Neural cell (in vitro differentiated cells): ENCODE measurements around the gene DNER. TPM values are rescaled to one million over a fixed set of nuclear protein-coding genes. Genes with fewer than 3 reads are reported as not detected.

Source experiments
- H2AFZ ChIP-seq: fragments of 200-600, 300-800 bp; sonication (generic), shearing (Covaris generic); 2 replicates; pipeline ENCODE4 v1.6.0; 2014; ENCODE audit warnings: low read depth, mild to moderate bottlenecking, antibody characterized with exemption, low read length, moderate library complexity
- H3F3A ChIP-seq: fragments of 200-600 bp; shearing (Covaris generic); 2 replicates; pipeline ENCODE4 v1.6.1; 2016; ENCODE audit warnings: mild to moderate bottlenecking, moderate library complexity, mixed read lengths, antibody characterized with exemption, low read length; ENCODE audit not compliant: insufficient read depth, poor library complexity, severe bottlenecking
- H3K27ac ChIP-seq: fragments of 200-600, 300-800 bp; sonication (generic), shearing (Covaris generic); 2 replicates; pipeline ENCODE4 v1.5.1; 2014; ENCODE audit warnings: mild to moderate bottlenecking, low read length, moderate library complexity
- H3K27me3 ChIP-seq: fragments of 300-800, 200-600 bp; sonication (generic), shearing (Covaris generic); 2 replicates; pipeline ENCODE4 v1.6.0; 2014; ENCODE audit warnings: mild to moderate bottlenecking, low read depth, low read length, moderate library complexity; ENCODE audit not compliant: insufficient read depth
- H3K36me3 ChIP-seq: fragments of 300-800, 200-600 bp; sonication (generic), shearing (Covaris generic); 2 replicates; pipeline ENCODE4 v1.5.1; 2014; ENCODE audit warnings: mild to moderate bottlenecking, antibody characterized with exemption, low read length, moderate library complexity; ENCODE audit not compliant: insufficient read depth
- H3K4me2 ChIP-seq: fragments of 300-800, 200-600 bp; sonication (generic), shearing (Covaris generic); 2 replicates; pipeline ENCODE4 v1.6.0; 2014; ENCODE audit warnings: mild to moderate bottlenecking, low read length
- H3K4me3 ChIP-seq: fragments of 300-800, 200-600 bp; sonication (generic), shearing (Covaris generic); 2 replicates; pipeline ENCODE4 v1.5.1; 2014; ENCODE audit warnings: mild to moderate bottlenecking, low read length, moderate library complexity
- H3K79me2 ChIP-seq: fragments of 200-600 bp; shearing (Covaris generic); replicated peaks from 2 replicates; pipeline ENCODE4 v1.6.0; 2014; ENCODE audit warnings: mild to moderate bottlenecking, low read length, moderate library complexity; ENCODE audit not compliant: insufficient read depth
- H3K9ac ChIP-seq: fragments of 300-800, 200-600 bp; sonication (generic), shearing (Covaris generic); 2 replicates; pipeline ENCODE4 v1.6.1; 2016; ENCODE audit warnings: mild to moderate bottlenecking, low read length, mixed read lengths
- H3K9me2 ChIP-seq: fragments of 200-600 bp; shearing (Covaris generic); 2 replicates; pipeline ENCODE4 v1.6.1; 2016; ENCODE audit warnings: mild to moderate bottlenecking, low read length, mixed read lengths; ENCODE audit not compliant: insufficient read depth
- H3K9me3 ChIP-seq: fragments of 200-600, 300-800 bp; sonication (generic), shearing (Covaris generic); 2 replicates; pipeline ENCODE4 v1.6.1; 2016; ENCODE audit warnings: mild to moderate bottlenecking, mixed run types, low read length, moderate library complexity, mixed read lengths
- H4K20me1 ChIP-seq: fragments of 200-600 bp; shearing (Covaris generic); 2 replicates; pipeline ENCODE4 v1.6.1; 2016; ENCODE audit warnings: mild to moderate bottlenecking, mixed run types; ENCODE audit not compliant: insufficient read depth
- CTCF ChIP-seq: fragments of 450-650 bp; IDR thresholded peaks from 2 replicates; pipeline ENCODE4 v1.5.1; 2014; ENCODE audit warnings: antibody characterized with exemption, mild to moderate bottlenecking, moderate library complexity; ENCODE audit not compliant: poor library complexity, severe bottlenecking
- EP300 ChIP-seq: fragments of 450-650 bp; conservative IDR thresholded peaks from 2 replicates; pipeline ENCODE4 v1.6.1; 2014; ENCODE audit warnings: antibody characterized with exemption, mild to moderate bottlenecking, moderate library complexity; ENCODE audit not compliant: poor library complexity, severe bottlenecking
- EZH2 ChIP-seq: fragments of 200-600, 300-800 bp; shearing (Covaris generic), sonication (generic); IDR thresholded peaks from 2 replicates; pipeline ENCODE4 v1.6.1; 2014; ENCODE audit warnings: antibody characterized with exemption, low read length, borderline replicate concordance, mild to moderate bottlenecking; ENCODE audit not compliant: insufficient read depth, poor library complexity, severe bottlenecking
- MXI1 ChIP-seq: fragments of 450-650 bp; conservative IDR thresholded peaks from 2 replicates; pipeline ENCODE4 v1.6.1; 2014; ENCODE audit warnings: antibody characterized with exemption, mild to moderate bottlenecking; ENCODE audit not compliant: poor library complexity, severe bottlenecking
- POLR2AphosphoS5 ChIP-seq: IDR thresholded peaks from 2 replicates; pipeline ENCODE4 v1.6.1; 2012
- RAD21 ChIP-seq: fragments of 450-650 bp; conservative IDR thresholded peaks from 2 replicates; pipeline ENCODE4 v1.6.1; 2014; ENCODE audit warnings: antibody characterized with exemption, mild to moderate bottlenecking, moderate library complexity
- SMC3 ChIP-seq: fragments of 450-650 bp; conservative IDR thresholded peaks from 2 replicates; pipeline ENCODE4 v1.6.1; 2014; ENCODE audit warnings: antibody characterized with exemption, mild to moderate bottlenecking, moderate library complexity; ENCODE audit not compliant: poor library complexity
- TAF1 ChIP-seq: IDR thresholded peaks from 2 replicates; pipeline ENCODE4 v1.6.1; 2012; ENCODE audit warnings: low read depth
- polyA plus RNA-seq: library from polyadenylated mRNA; depleted of rRNA; stranded (reverse); fragments of >200 nt; gene quantifications from 2 replicates; pipeline ENCODE4 v1.2.3, GENCODE V29; 2014
- TF ChIP-seq, protein P1 (sequence below): IDR thresholded peaks from 2 replicates; pipeline ENCODE4 v1.6.1; 2012; ENCODE audit warnings: borderline replicate concordance

The DNER gene
- polyA plus RNA-seq, 1 donor from 2014 or later, result 310 TPM

DNA sequence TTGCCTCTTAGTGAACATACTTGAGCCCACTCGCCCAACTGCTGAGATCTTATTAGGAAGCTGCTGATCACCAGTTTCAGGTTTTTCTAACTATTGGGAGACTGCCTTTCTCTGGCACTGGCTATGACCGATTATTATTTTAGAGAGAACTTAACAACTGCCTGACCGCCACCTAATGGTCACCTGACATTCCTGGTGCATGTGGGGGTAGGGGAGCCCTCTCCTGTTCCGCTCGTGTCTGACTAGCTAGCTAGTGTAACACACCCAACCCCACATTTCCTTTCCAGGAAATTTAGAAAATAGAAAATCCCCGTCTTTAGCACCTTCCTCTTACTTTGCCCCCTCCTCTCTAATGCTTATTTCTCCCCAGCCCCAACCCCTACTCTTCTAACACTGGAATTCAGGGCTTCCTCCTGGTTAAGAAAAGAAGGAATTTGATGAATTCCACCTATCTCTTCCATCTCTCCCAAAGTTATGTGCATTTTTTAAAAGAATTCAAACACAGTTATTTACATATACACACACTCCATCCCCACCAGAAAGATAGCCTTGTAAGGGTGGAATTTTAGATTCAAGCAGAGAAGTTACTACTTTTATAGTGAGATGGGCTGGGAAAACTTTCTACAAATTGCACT, 19.4 kb upstream of the DNER start:
- Histone ChIP-seq H3K9me2 (no peaks in the 10 kb centered on the region), H3K27ac (no peak overlapping the region), H3K9ac (no peak overlapping the region), H3K79me2 (no peaks in the 10 kb centered on the region), H3K9me3 (peaks cover 4% of the 10 kb centered on the region), H3K27me3 (no peaks in the 10 kb centered on the region), H3K4me2 (no peak overlapping the region), H4K20me1 (no peaks in the 10 kb centered on the region), H3K36me3 (no peaks in the 10 kb centered on the region), H3K4me3 (no peak overlapping the region), H2AFZ (no peak overlapping the region), H3F3A (no peaks in the 10 kb centered on the region)
- TF ChIP-seq CTCF (no peak), RAD21 (no peak), SMC3 (no peak), TAF1 (no peak)

- H3K4me2 ChIP-seq, result no peak overlapping the region
- peaks cover 4% of the 10 kb centered on the region for H3K9me3 ChIP-seq
- H4K20me1 ChIP-seq, result no peaks in the 10 kb centered on the region
- H3K9me2 ChIP-seq, result no peaks in the 10 kb centered on the region
- H3K9ac ChIP-seq, result no peak overlapping the region
- TF ChIP-seq POLR2AphosphoS5, result no peak
- no peak for TF ChIP-seq EZH2
- TF ChIP-seq TAF1, result no peak
- TF ChIP-seq EP300, result no peak
- TF ChIP-seq SMC3, result no peak
- TF ChIP-seq, protein P1, sequence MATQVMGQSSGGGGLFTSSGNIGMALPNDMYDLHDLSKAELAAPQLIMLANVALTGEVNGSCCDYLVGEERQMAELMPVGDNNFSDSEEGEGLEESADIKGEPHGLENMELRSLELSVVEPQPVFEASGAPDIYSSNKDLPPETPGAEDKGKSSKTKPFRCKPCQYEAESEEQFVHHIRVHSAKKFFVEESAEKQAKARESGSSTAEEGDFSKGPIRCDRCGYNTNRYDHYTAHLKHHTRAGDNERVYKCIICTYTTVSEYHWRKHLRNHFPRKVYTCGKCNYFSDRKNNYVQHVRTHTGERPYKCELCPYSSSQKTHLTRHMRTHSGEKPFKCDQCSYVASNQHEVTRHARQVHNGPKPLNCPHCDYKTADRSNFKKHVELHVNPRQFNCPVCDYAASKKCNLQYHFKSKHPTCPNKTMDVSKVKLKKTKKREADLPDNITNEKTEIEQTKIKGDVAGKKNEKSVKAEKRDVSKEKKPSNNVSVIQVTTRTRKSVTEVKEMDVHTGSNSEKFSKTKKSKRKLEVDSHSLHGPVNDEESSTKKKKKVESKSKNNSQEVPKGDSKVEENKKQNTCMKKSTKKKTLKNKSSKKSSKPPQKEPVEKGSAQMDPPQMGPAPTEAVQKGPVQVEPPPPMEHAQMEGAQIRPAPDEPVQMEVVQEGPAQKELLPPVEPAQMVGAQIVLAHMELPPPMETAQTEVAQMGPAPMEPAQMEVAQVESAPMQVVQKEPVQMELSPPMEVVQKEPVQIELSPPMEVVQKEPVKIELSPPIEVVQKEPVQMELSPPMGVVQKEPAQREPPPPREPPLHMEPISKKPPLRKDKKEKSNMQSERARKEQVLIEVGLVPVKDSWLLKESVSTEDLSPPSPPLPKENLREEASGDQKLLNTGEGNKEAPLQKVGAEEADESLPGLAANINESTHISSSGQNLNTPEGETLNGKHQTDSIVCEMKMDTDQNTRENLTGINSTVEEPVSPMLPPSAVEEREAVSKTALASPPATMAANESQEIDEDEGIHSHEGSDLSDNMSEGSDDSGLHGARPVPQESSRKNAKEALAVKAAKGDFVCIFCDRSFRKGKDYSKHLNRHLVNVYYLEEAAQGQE, result no peak
- no peak for TF ChIP-seq RAD21
- TF ChIP-seq MXI1, result no peak
- TF ChIP-seq CTCF, result no peak
- no peaks in the 10 kb centered on the region for H3K36me3 ChIP-seq
- no peak overlapping the region for H3K27ac ChIP-seq
- no peaks in the 10 kb centered on the region for H3F3A ChIP-seq
- H3K4me3 ChIP-seq, result no peak overlapping the region
- H3K27me3 ChIP-seq, result no peaks in the 10 kb centered on the region
- no peak overlapping the region for H2AFZ ChIP-seq
- no peaks in the 10 kb centered on the region for H3K79me2 ChIP-seq
Observed at GRCh38 chr2:229732897-229733296, 18.5 kb upstream of the DNER start.
